GM12878 (cell line): Measurements from ENCODE around the gene NDUFA7. TPM values are rescaled to one million over a fixed set of nuclear protein-coding genes. Genes with fewer than 3 reads are reported as not detected.
A peak's percentile ranks its signal among the peaks of the same experiment; 100 is the strongest.
"Not testable (repeated sequence)": the region's sequence is repeated elsewhere in the genome, so short reads cannot be mapped to it uniquely, and the experiment has no call there.

ENCODE experiments used
- ATAC-seq: fragments of 200-7000 bp; cut with Tn5 transposase; 3 replicates; pipeline ENCODE4 v1.9.1; 2020; ENCODE audit warnings: mild to moderate bottlenecking, moderate library complexity
- BruUV-seq: library from RNA; stranded (reverse); fragments of 400-500 nt; replicated peaks from 2 replicates; lab custom pipeline; 2021; lab: Mats Ljungman, UMichigan
- CTCF ChIA-PET: fragments of 300-600 bp; sonication (Branson Sonifier 250); formaldehyde crosslinking; extraction: SDS; loops from one replicate; lab custom pipeline; 2021; ENCODE audit warnings: inconsistent platforms; lab: Yijun Ruan, JAX
- POLR2A ChIA-PET: fragments of 350-600 bp; formaldehyde crosslinking; extraction: SDS; loops from one replicate; lab custom pipeline; 2021; ENCODE audit warnings: inconsistent platforms; lab: Charles Lee
- RAD21 ChIA-PET: fragments of 300-600 bp; sonication (Branson Sonifier 250); formaldehyde crosslinking; loops from one replicate; lab custom pipeline; 2023; ENCODE audit warnings: antibody characterized with exemption; ENCODE audit not compliant: unreplicated experiment; lab: Charles Lee
- SMC1A ChIA-PET: fragments of 300-600 bp; sonication (Branson Sonifier 250); formaldehyde crosslinking; loops from one replicate; lab custom pipeline; 2023; ENCODE audit not compliant: unreplicated experiment, uncharacterized antibody; lab: Charles Lee
- DNase-seq: peaks from one replicate; pipeline ENCODE4 v3.0.0-alpha.2; 2011; ENCODE audit warnings: low read depth, low spot score
- FAIRE-seq: peaks from 3 replicates; lab custom pipeline; 2011; peaks lifted over from hg19 to GRCh38; lab: Jason Lieb, UNC
- H2AFZ ChIP-seq: 2 replicates; pipeline ENCODE4 v1.6.0; 2011; ENCODE audit warnings: low read depth, low read length, control low read depth; ENCODE audit not compliant: control insufficient read depth
- H3K27ac ChIP-seq: 2 replicates; pipeline ENCODE4 v1.5.1; 2011; ENCODE audit warnings: control low read depth; ENCODE audit not compliant: control insufficient read depth, insufficient read depth
- H3K27me3 ChIP-seq, 2 experiments: replicated peaks in 1 of 2; 2 replicates each; pipeline versions ENCODE4 v1.6.0 to v1.6.1; 2011; ENCODE audit warnings: low read length in 1 of 2; ENCODE audit not compliant: control insufficient read depth in 2 of 2, insufficient read depth in 2 of 2
- H3K36me3 ChIP-seq, 2 experiments: 2 replicates each; pipeline ENCODE4 v1.5.1; 2011; ENCODE audit warnings: low read length in 1 of 2; ENCODE audit not compliant: control insufficient read depth in 2 of 2, insufficient read depth in 2 of 2
- H3K4me1 ChIP-seq: 2 replicates; pipeline ENCODE4 v1.6.1; 2011; ENCODE audit warnings: mild to moderate bottlenecking, low read length, moderate library complexity, mixed read lengths; ENCODE audit not compliant: control insufficient read depth, insufficient read depth
- H3K4me2 ChIP-seq: 2 replicates; pipeline ENCODE4 v1.6.0; 2011; ENCODE audit warnings: control low read depth; ENCODE audit not compliant: control insufficient read depth, insufficient read depth
- H3K4me3 ChIP-seq: fragments of 200-600 bp; sonication (generic); 2 replicates; pipeline ENCODE4 v1.5.1; 2016
- H3K79me2 ChIP-seq: 2 replicates; pipeline ENCODE4 v1.6.0; 2011; ENCODE audit warnings: low read length; ENCODE audit not compliant: control insufficient read depth, insufficient read depth
- H3K9ac ChIP-seq: 2 replicates; pipeline ENCODE4 v1.8.0; 2011; ENCODE audit warnings: low read length, control low read depth, mixed read lengths; ENCODE audit not compliant: control insufficient read depth, insufficient read depth
- H3K9me3 ChIP-seq: replicated peaks from 3 replicates; pipeline ENCODE4 v1.5.1; 2011; ENCODE audit warnings: mild to moderate bottlenecking, low read length; ENCODE audit not compliant: control insufficient read depth, insufficient read depth
- H4K20me1 ChIP-seq: 2 replicates; pipeline ENCODE4 v1.6.0; 2011; ENCODE audit not compliant: control insufficient read depth, insufficient read depth
- BHLHE40 ChIP-seq, 2 experiments: fragments of 450-650 bp in 1 of 2; IDR thresholded peaks; 2 replicates each; pipeline ENCODE4 v1.6.1; 2011 to 2017; ENCODE audit warnings: low read depth in 2 of 2, borderline replicate concordance in 1 of 2, improper control_type of control experiment in 1 of 2, low read length in 1 of 2, mild to moderate bottlenecking in 1 of 2
- ETV6 ChIP-seq, 2 experiments: fragments of 450-650 bp in 1 of 2; IDR thresholded peaks in 1 of 2; conservative IDR thresholded peaks in 1 of 2; 2 replicates each; pipeline ENCODE4 v1.6.1; 2014; ENCODE audit warnings: antibody characterized with exemption in 1 of 2, borderline replicate concordance in 1 of 2, low read depth in 1 of 2, mild to moderate bottlenecking in 1 of 2, moderate library complexity in 1 of 2
- WGBS: methylation state at CpG from one replicate; pipeline ENCODE4 v1.1.6; 2016; ENCODE audit warnings: low lambda C conversion rate; ENCODE audit not compliant: insufficient replicate concordance, insufficient coverage; ENCODE audit errors: missing lambda C conversion rate; 5-methylcytosine and 5-hydroxymethylcytosine counted together
- in situ Hi-C: fragments of 300-500 bp; cut with MboI; formaldehyde crosslinking; loops from 9 replicates; pipeline ENCODE4 v1.14.3; 2018; ENCODE audit warnings: mixed read lengths
- intact Hi-C: fragments of 100-400 bp; cut with micrococcal nuclease; formaldehyde crosslinking; loops from one replicate; pipeline ENCODE4 v1.14.2; 2022; ENCODE audit not compliant: unreplicated experiment
- polyA plus RNA-seq, 11 experiments: library from polyadenylated mRNA; depleted of rRNA in 4 of 11; unstranded in 6 of 11; stranded (reverse) in 5 of 11; fragments of >200 nt; fragmentation: Nextera tagmentation in 4 of 11; fragmentation: Illumina TruSeq in 1 of 11; extraction: Ambion mirVana in 4 of 11; extraction: Trizol in 1 of 11; gene quantifications; 1 replicate in 1 of 11; 2 replicates in 10 of 11; pipeline versions ENCODE4 v1.2.1 to v1.2.3, GENCODE V29; 2011 to 2016; ENCODE audit warnings: inconsistent platforms in 2 of 11, missing spikeins in 2 of 11, low read depth in 1 of 11
- total RNA-seq, 4 experiments: library from RNA; depleted of rRNA in 3 of 4; stranded (reverse); fragments of >200 nt in 3 of 4; fragmentation: Illumina TruSeq in 1 of 4; extraction: Trizol in 1 of 4; gene quantifications; 2 replicates each; pipeline versions ENCODE4 v1.2.1 to v1.2.3, GENCODE V29; 2013 to 2021

Gene NDUFA7
- total and polyA plus RNA-seq, 10 of the 15 experiments (the other 5 are each of a cell fraction or from before 2014, with no cell fraction given), result 79.0 to 360 (median 174) TPM

- no peak for TF ChIP-seq BHLHE40 (IDR thresholded peaks at IDR 0.05; ENCODE audit: borderline replicate concordance in 1 of 2, low read depth in 2 of 2, low read length in 1 of 2)
Measured at GRCh38 chr19:8352134-8352827, 31.1 kb upstream of the NDUFA7 start (continued).

GRCh38 chr19:8349629-8350372, 28.6 kb upstream of the NDUFA7 start:
- SMC1A ChIA-PET, H4K20me1 ChIP-seq, RAD21 ChIA-PET, H3K9me3 ChIP-seq, H3K27ac ChIP-seq, DNase-seq, H3K79me2 ChIP-seq, ATAC-seq, POLR2A ChIA-PET, H3K4me3 ChIP-seq, FAIRE-seq, H3K9ac ChIP-seq, H3K4me1 ChIP-seq, H2AFZ ChIP-seq, H3K4me2 ChIP-seq, H3K27me3 ChIP-seq, H3K36me3 ChIP-seq, BruUV-seq, in situ Hi-C loops: not testable (repeated sequence)
- WGBS, result 24% methylated on average over 8 of the region's 8 CpGs
- intact Hi-C loops, result loop anchor here (5.0 kb wide), 1 partner anchor 232 kb away; no protein-coding TSS in a partner anchor
- TF ChIP-seq ETV6 (conservative IDR thresholded peaks at IDR 0.05 in 1 of 2, IDR thresholded peaks at IDR 0.05 in 1 of 2; ENCODE audit: borderline replicate concordance in 1 of 2, low read depth in 1 of 2), result peak in 1 of 2 experiments; percentile 76; a peak in 2 of 4 replicates
- CTCF ChIA-PET, result interaction anchor here (0.6 kb wide), 1 partner anchor 142 kb away, joined by 3 read pairs; no protein-coding TSS in a partner anchor
